GM12864 (cell line): ENCODE data around the gene PIK3AP1.
"Not testable (repeated sequence)": the region's sequence is repeated elsewhere in the genome, so short reads cannot be mapped to it uniquely, and the experiment has no call there.

Experiments
- DNase-seq: peaks from one replicate; pipeline ENCODE4 v3.0.0-alpha.2; 2011; ENCODE audit warnings: low read depth
- H3K4me3 ChIP-seq: 2 replicates; pipeline ENCODE4 v1.5.1; 2011; ENCODE audit warnings: mild to moderate bottlenecking, low read depth, low read length, control low read depth
- CTCF ChIP-seq: IDR thresholded peaks from 2 replicates; pipeline ENCODE4 v1.5.1; 2011; ENCODE audit warnings: low read depth, mild to moderate bottlenecking, moderate library complexity, low read length, control low read depth, inconsistent platforms; ENCODE audit errors: missing control alignments

The PIK3AP1 gene

GRCh38 chr10:96743988-96744585 is 23.8 kb upstream of the PIK3AP1 start:
- peak; percentile 35 for TF ChIP-seq CTCF
- DNase-seq, result no peak
- H3K4me3 ChIP-seq, result no peak overlapping the region

- not testable (repeated sequence) for H3K4me3 ChIP-seq, DNase-seq
These were observed 21.2 kb upstream of the PIK3AP1 start for GRCh38 chr10:96741557-96741956.

GRCh38 chr10:96740579-96741281 is 20.4 kb upstream of the PIK3AP1 start:
- H3K4me3 ChIP-seq, result no peak overlapping the region
- no peak for DNase-seq
- no peak for TF ChIP-seq CTCF

GRCh38 chr10:96740141-96740540 is 19.8 kb upstream of the PIK3AP1 start:
- no peak overlapping the region for H3K4me3 ChIP-seq
- DNase-seq, result no peak
- TF ChIP-seq CTCF, result no peak

DNA sequence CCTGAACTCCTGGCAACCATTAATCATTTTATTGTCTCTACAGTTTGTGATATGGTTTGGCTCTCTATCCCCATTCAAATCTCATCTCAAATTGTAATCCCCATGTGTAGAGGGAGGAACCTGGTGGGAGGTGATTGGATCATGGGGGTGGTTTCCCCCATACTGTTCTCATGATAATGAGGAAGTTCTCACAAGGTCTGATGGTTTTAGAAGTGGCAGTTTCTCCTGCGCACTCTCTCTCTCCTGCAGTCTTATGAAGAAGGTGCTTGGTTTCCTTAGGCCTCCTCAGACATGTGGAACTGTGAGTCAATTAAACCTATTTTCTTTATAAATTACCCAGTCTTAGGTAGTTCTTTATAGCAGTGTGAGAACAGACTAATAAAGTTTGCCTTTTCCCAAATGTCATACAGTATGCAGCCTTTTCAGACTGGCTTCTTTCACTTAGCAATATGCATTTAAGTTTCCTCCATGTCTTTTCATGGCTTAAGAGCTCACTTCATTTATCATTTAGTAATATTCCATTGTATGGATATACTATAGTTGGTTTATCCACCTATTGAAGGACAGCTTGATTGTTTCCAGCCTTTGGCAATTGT is 17.1 kb upstream of the PIK3AP1 start:
- not testable (repeated sequence) for H3K4me3 ChIP-seq, DNase-seq

DNA sequence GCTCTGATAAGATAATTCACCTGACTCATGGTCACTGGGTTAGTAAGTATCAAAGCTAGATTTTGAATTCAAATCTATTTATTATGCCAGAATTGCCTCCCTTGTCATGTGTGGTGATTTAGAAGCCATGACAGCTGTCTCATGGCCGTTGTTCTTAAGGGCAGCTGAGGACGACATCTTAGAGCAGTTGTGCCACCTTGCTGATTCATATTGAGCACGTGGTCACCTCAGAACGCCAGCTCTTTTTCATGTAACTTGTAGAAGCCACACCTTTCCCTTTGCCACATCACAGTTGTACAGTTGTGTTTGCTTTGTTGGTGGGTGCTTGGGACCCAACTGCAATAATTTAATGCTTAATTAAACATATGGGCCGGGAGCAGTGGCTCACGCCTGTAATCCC is 4.3 kb upstream of the PIK3AP1 start:
- no peak overlapping the region for H3K4me3 ChIP-seq
- no peak for DNase-seq
- TF ChIP-seq CTCF, result no peak

- no peak for DNase-seq
- no peak for TF ChIP-seq CTCF
- peak overlapping the region; percentile 78; the same call in 1 of the 2 replicates for H3K4me3 ChIP-seq
These were observed 876 bp upstream of the PIK3AP1 start for GRCh38 chr10:96721207-96721572.
